NCI-H2029 treated with DMSO at 0.1 percent for 48 hours (cell line): Measurements from ENCODE around the gene NAALADL2.
A peak's percentile ranks its signal among the peaks of the same experiment; 100 is the strongest.

ENCODE experiments used
- DNase-seq: peaks from one replicate; lab custom pipeline; 2025; lab: John Stamatoyannopoulos, UW

Gene NAALADL2

DNA sequence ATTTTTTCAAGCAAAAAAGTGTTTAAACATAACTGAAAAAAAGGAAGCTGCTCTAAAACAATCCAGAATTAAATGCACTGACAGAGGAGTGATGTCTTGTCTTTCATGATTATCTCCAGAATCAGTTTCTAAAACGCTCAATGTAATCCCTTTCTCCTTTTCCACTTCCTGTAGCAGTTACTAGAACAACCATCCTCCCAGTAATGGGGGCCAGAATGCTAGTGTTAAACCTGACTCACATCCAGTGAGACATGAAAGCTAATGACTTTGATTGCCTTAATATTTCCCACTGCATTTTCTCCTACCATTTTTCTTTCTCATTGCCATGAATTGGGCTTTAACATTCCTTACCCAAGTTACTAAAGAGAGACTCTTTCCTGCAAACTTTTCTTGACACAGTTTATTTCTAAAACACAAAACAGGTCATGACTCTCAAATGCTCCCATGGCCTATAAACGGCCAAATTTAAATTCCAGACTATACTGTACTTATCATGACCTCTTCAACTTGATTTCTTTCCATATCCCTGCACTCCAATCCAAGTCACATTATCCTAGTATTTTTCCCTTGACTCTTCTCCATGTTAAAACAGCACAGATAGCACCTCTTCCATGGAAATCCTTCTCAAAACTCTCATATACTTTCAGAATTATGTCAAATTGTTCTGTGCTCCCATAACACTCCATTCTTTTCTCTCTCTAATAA, 341.4 kb downstream of the NAALADL2 start:
- no peak for DNase-seq

DNA sequence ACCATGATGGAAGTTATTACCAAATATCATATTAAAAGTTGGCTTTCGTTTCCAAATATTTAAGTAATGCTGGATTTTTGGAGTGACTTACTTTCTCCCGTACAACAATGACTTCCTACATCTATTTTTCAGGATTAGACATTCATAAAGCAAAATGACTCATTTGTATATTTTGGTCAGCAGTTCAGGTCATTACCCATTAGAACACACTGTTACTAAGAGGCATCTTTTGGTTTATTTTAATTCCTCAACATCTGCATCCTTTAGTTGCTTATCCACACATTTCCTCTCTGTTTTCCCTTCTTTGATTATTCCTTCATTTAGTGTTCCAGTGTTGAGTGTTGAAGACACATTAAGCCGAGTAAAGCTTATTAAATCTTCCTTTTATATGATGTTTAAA, 348.2 kb downstream of the NAALADL2 start:
- no peak for DNase-seq

DNA sequence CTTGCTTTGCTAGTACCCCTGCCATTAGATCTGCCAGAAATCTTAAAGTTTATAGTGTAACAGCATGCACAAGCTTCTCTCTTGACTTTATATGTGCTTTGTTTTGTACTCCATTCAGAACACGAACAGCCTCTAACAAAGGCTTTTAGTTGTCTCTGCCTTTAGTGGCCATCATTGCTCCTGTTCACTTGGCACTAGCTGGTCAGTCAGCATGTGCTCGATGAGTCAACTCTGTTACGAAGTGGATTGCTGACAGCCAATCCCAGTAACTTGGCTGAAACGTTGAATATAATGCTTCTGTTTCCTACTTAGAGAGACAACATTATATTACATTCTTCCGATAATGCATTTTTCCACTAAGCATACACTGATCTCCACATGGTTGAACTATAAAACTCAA, 349.2 kb downstream of the NAALADL2 start:
- no peak for DNase-seq

DNA sequence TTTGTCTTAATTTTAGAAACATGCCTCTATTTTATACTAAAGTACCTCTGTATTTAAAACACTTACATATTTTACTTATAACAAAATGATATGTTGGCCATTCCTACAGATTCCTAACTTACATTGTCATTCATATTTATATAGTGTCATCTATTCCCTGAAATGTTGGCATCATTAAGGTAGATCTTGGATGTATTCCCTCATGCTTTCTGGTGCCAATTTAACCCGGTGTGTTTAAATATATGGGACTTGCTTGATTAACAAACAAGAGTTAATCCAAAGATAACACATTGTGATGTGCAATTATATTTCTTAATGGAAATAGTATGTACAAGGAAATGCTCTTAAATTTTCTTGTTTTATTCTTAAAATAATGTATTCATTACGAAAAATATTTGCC, 352.3 kb downstream of the NAALADL2 start:
- DNase-seq = no peak

DNA sequence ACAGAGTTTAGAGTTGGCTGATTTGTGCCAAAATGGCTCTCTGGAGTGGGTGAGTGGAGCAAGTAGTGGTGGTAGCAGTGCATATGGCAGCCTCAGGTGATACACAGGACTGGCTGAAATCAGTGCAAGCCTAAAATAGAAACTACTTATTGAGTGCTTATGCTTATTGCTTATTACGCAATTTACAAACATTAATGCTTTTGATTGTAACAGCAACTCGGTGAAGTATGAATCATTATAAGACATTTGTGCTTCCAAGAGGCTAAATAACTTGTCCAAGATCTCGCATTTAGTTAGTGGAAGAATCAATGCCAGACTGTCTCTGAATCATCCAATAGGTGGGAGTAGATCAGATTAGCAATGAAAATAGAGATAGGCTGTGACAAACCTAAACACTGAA, 353.8 kb downstream of the NAALADL2 start:
- no peak for DNase-seq

DNA sequence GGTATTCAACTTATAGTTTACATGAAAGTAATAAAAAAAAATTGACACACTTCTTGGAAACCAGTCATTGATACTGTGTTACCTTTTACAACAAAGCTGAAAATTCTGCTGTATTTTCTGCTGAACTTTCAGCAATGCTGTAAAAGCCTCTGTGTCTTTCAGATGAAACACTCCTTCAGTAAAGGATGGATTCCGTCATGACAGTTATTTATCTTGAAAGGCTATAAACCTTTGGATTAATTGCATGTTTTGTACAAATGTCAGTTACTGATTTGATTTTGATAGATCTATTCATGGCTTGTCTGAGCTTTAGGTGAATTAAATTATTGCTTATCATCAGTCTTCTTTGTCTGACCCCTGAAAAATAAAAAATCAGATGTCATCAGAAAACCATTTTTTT, 355.1 kb downstream of the NAALADL2 start:
- no peak for DNase-seq

DNA sequence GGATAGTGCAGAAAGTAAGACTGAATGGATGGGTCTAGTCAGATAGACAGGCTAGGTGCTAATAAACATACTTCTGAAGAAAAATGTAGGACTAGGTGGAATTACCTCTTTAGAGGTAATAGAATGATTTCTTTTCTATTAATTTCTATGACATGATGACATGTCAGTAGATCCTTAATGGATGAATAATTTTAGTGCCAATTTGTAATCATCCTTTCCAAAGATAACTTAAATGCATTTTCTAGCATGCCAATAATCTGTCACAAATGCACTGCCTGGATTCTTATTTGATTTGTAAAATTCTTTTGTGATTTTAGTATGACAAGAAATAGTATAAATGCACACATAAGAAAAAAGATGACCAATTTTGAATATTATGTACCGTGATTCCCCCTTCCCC, 356.7 kb downstream of the NAALADL2 start:
- DNase-seq = no peak

DNA sequence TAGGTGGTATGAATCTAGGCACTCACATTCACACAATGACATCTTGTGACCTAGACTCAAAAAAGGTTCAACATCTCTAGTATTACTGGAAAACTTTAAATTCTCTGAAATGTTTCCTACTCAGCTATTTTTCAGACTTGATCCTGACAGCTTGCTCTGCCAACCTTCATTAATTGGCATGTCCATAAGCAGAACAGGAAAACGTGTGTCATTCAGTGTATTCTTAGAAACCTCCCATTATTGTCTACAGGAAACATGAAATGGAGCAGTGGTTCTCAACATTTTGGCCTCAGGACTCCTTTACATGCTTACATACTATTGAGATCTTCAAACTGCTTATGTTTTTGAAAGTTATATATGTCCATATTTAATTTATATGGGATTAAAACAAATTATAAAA, 363.2 kb downstream of the NAALADL2 start:
- DNase-seq = no peak

DNA sequence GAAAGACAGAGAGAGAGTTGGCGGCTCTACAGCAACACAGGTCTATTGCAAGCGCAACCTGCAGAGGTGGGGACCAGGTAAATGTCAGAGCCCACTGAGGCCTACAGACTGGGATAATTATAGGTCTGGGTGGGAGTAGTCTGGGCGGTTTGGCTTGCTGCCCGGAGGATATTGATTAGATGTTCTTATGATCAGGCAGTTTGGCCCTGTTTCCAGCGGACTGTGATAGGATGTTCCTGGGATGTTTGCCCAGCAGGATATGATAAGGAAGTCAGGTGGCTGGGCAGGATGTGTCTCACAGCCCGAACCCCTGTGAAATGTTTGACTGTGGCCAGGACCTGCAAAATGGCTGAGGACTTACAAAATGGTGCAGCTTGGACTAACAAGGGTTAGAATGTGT, 364.9 kb downstream of the NAALADL2 start:
- peak; percentile 38 for DNase-seq

DNA sequence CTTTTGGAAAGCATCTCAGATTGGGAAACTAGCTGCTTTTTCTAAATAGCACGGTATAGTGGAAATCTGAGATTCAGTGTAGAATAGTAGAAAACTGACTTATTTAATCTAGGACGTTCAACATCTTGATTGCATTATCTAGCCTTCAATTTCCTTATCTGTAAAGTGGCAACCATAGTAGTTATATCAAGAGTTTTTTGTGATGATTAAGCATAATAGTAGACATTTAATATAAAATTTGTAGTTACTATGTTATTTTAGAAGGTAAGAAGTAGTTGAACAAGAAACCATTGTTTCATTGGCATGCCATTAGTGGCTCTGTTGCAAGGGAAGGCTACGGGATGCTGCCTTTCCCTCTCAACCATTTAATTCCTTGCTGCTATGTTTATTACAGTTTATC, 367.3 kb downstream of the NAALADL2 start:
- no peak for DNase-seq

DNA sequence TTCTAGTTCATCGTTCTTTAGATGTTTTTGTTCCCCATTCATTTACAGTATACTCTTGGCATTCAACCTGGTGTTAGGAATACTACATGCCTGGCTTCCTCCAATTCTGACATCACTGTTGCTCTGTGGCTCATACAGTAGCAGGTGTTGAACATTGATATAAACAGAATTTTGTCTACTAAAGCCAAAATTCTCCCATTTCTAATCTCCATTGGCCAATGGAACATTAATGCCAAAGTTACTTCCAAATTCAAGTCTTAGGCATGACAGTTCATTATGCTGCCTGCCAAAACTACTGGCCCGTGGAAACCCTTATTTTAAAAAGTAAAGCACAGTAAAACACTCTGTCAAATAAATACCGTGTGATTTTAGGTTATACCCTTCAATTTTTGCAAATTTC, 368.0 kb downstream of the NAALADL2 start:
- no peak for DNase-seq

DNA sequence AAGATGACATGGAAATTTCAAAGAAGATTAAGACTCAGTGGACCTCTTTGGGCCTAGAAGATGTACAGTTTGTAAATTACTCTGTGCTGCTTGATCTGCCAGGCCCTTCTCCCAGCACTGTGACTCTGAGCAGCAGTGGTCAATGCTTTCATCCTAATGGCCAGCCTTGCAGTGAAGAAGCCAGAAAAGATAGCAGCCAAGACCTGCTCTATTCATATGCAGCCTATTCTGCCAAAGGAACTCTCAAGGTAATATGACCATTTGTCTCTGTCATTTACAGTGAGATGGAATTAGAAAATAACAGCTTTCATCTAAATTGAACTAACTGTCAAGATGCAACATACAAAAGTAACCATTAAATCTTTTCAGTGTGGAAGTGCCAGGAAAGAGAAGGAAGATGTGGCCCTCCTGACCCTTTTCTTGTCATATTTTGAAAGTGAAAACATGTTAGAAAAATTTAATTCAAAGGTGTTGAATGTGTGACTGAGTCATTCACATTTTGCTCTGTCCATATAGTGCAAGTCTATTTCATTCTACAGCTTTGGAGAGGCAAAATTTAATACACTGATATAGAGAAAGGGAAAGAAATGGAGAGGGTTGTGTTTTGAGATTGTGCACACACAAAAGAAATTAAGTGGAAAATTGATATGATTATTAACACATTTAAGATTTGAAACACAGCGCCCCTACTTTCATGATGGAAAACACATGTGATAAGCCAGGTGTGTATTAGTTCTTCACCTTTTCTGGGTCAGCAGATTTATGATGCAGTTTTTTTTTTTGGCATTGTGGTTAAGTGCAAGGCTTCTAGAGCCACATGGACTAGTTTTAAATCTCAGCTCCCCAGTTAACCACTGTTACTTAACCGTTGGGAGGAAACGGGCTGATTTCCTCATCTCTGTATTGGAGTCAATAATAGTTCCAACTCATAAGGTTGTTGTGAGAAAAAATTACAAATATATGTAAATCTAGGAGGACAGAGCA, 375.1 kb downstream of the NAALADL2 start:
- DNase-seq = no peak

DNA sequence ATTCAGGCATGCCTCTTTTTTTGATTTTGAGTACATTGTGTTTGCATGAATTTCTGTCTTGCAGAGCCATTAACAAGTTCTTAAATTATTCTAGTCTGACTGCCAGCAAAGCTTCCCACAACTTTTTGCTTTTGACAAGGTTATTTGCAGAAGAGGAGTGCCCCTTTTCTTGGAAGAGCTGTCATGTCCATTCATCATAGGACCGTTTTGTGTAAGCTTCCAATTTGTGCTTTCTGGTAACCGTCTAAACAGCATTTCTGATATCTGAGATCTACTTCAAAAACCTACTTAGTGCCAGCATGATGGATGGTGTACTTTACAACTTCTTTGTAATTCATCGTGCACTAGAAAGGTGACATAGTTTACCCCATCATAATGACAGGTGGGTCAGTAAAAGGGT, 379.7 kb downstream of the NAALADL2 start:
- peak; percentile 73 for DNase-seq

DNA sequence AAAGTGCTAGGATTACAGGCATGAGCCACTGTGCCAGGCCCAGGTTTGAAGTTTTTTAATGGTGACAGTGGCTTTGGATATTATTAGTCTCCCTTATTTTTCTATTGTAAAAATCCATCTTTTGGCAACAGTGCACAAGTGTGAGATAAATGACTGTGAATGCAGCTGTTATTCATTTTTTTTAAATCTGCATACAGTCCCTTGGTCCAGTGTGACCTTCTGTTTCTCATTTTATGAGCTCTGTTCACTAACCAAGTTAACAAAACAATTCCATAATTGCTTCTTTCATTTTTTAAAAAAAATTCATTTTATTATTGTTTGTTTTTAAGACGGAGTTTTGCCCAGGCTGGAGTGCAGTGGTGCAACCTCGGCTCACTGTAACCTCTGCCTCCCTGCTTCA, 381.8 kb downstream of the NAALADL2 start:
- no peak for DNase-seq

DNA sequence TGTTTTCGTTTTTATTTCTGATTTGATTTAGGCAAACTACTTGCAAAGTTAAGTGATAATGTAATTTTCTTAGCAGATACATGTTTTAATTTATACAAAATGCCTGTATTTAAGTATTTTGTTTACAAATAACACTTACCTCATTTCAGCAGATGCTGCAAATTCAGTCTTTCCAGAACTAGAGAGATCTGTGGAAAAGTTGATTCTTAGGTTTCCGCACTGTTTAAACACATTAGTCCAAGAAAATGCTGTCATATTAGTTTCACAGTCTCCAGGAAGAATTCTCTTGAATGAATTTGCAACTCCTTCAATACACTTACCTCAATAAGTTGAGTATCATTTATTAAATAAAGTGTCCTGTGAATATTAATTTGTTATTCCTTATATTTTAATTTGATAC, 383.1 kb downstream of the NAALADL2 start:
- no peak for DNase-seq

DNA sequence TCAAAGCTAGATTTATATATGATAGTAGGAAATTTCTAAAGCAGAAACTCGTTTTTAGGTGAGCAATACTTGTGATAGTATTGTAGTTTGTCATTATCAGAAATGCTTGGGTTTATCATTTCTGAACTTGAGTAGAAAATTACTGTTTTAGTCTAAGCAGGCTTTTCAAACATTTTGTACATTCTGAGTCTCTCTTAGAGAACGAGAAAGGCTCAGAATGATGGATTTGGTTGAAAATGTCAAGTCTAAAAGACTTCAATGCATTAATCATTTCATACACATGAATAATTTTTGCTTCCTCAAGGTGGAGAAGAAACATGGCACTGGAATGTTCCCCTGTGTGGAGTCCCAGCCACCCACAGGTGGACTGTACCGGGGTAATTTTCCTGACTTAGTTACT, 387.1 kb downstream of the NAALADL2 start:
- DNase-seq = no peak

DNA sequence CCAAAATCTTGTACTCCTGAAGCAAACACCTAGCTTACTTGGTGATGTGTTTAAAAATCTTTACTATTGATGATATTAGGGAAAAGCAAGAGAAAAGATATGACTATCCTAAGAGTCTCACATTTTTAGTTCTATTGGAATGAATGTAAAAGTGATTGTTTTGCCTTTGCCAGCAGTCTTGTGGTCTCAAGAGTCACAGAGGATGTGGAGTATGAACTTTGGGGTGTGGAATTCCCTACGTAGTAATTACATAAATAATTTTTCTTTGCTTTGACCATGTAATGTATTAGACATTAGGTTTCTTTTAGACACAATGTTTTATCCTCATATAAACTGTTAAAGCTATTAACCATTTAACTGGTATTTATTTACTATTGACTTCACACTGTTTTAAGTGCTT, 387.6 kb downstream of the NAALADL2 start:
- DNase-seq = no peak

DNA sequence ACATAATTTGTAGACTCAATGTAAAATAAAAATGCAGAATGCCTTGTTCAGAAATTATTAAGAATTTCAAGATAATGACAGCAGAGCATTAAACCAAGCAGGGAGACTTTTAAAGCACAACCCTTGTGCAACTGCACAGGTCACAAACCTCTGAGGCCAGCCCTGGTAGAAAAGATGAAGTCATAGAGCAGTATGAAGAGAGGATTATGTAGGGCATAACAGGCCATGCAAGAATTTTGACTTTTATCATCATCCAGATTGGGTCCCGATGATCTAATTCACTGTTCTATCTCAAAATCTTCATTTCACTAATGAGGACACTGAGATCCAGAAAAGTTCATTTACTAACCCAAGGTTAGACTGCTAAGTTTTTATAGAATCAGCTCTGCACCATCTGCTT, 388.5 kb downstream of the NAALADL2 start:
- no peak for DNase-seq

DNA sequence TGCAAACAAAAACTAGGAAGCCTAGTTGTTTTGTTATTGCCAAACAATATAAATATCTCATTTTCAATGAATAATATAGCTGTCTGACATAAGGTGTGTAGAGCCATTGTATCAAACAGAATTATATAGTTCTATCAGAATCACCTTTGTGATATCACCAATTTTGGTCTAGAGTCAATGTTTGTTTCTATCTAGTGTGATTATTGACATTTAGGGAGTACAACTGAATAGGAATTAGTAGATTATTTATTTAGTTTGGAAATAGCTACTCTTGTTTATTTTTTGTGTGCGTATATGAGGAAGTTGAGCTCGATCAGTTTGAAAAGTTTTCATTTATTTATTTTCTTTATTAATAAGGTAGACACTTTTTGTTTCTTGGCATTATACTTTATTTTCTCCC, 389.7 kb downstream of the NAALADL2 start:
- no peak for DNase-seq

DNA sequence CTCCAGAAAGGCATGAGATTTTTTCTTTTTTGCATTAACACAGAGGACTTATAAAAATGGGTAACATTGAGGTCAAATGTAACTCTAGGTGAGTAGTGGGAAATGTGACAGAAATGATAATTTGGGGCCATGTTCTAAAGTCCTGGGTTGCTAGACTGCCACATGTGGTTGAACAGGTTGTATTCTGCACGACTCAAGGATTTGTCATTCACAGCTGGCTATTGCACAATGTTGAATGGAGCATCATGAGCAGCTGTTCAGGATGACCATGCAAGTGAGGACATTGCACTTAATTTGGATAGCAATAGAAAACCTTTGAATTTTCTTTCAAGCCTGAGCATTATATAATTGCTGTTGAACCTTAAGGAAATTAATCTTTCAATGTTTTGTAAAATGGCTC, 396.6 kb downstream of the NAALADL2 start:
- peak; percentile 33 for DNase-seq

DNA sequence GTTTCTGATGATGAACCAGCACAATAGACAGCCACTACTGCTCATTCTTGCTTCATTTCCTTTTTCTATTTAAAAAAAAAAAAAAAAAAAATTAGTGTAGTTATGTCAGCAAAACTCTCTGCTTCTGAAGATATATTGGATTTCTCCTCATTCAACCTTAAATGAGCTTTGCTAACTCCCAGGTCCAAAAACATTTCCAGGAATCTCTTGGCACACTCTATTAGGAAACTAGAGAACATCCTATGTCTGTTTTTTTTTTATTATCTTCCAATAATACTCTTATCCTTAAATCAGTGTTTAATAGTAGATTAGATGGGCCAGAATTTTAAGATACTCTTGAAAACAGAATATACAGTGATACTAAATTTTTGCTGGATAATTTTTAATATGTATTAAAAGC, 398.0 kb downstream of the NAALADL2 start:
- no peak for DNase-seq

DNA sequence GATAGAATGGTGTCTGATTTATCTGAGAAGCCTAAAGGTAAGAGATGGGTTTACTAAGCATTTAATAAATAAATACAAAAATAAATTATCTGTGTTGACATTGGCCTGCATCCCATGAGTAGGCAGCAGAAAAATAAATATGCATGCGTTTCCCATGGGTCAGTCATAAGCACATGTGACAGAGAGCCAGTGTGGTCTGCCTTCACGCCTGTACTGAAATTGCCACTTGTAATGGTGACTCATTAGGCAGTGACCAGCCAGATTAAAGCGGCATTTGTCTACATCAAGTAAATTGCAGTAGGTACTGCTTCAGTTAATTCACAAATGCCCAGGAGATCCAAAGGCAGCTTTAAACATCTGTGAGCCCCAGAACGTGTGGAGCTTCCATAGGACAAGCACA, 399.6 kb downstream of the NAALADL2 start:
- DNase-seq = peak; percentile 69

DNA sequence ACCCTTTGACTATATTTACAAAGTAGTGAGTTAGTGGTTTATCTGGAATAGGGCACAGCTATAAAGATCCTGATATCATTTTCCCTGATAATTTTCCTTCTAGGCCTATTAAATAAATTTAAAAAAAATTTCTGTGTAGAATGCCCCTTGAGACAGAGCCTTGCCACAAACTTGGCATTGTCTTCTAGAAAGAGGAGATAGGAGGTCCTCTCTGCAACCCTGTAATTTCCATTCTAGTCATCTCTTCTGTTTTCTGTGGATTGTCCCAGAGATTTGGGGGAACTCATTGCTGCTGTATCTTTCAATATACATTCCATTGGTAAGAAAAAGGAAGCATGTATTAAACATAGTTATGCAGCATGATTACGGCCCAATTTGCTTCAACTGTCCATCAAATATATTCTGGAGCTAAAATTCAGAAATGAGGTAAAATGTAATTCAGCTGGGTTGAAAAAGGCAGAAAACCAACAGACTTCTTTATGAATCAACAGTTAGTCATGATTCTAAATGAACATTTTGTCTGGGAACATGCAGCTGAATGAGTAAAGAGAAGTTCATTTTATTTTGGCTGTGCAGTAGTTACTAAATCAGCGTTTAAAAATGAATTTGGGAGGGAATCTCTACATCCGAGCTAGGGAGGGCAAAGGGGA, 401.1 kb downstream of the NAALADL2 start:
- peak; percentile 20 for DNase-seq
